Loucy (cell line): ENCODE results near the gene TMEM87A.
"Not testable (repeated sequence)": the region's sequence is repeated elsewhere in the genome, so short reads cannot be mapped to it uniquely, and the experiment has no call there.

Experiments
- H2AFZ ChIP-seq: fragments of 200-600 bp; sonication (generic); 2 replicates; pipeline ENCODE4 v1.6.0; 2016; ENCODE audit warnings: antibody characterized with exemption, mild to moderate bottlenecking, low read length, moderate library complexity
- H3F3A ChIP-seq: fragments of 200-600 bp; 2 replicates; pipeline ENCODE4 v1.6.0; 2016; ENCODE audit warnings: antibody characterized with exemption, low read depth, mild to moderate bottlenecking
- H3K27me3 ChIP-seq: fragments of 200-600 bp; sonication (generic); 2 replicates; pipeline ENCODE4 v1.6.1; 2014; ENCODE audit warnings: low read length, mild to moderate bottlenecking; ENCODE audit not compliant: insufficient read depth, poor library complexity, severe bottlenecking
- H3K36me3 ChIP-seq: fragments of 200-600 bp; sonication (generic); 2 replicates; pipeline ENCODE4 v1.6.1; 2016; ENCODE audit warnings: low read length; ENCODE audit not compliant: insufficient read depth
- H3K4me1 ChIP-seq: fragments of 200-600 bp; sonication (generic); 2 replicates; pipeline ENCODE4 v1.5.1; 2014; ENCODE audit warnings: low read length, mild to moderate bottlenecking; ENCODE audit not compliant: insufficient read depth, poor library complexity, severe bottlenecking
- H3K4me2 ChIP-seq: fragments of 200-600 bp; sonication (generic); 2 replicates; pipeline ENCODE4 v1.6.0; 2014; ENCODE audit warnings: antibody characterized with exemption, low read length, low read depth, mild to moderate bottlenecking; ENCODE audit not compliant: poor library complexity, severe bottlenecking
- H3K4me3 ChIP-seq: fragments of 200-600 bp; sonication (generic); 2 replicates; pipeline ENCODE4 v1.5.1; 2014; ENCODE audit warnings: low read length, mild to moderate bottlenecking, mixed read lengths; ENCODE audit not compliant: poor library complexity, severe bottlenecking
- H3K79me2 ChIP-seq: fragments of 200-600 bp; sonication (generic); 2 replicates; pipeline ENCODE4 v1.6.1; 2014; ENCODE audit warnings: low read length; ENCODE audit not compliant: insufficient read depth
- H3K9ac ChIP-seq: fragments of 200-600 bp; sonication (generic); 2 replicates; pipeline ENCODE4 v1.6.0; 2014; ENCODE audit warnings: mild to moderate bottlenecking, low read depth, low read length, moderate library complexity; ENCODE audit not compliant: poor library complexity, severe bottlenecking
- H3K9me2 ChIP-seq: fragments of 200-600 bp; sonication (generic); replicated peaks from 2 replicates; pipeline ENCODE4 v1.6.1; 2016; ENCODE audit warnings: low read depth, low read length, mixed read lengths
- H3K9me3 ChIP-seq: fragments of 200-600 bp; sonication (generic); 2 replicates; pipeline ENCODE4 v1.6.1; 2014; ENCODE audit warnings: mild to moderate bottlenecking, antibody characterized with exemption, low read length, low read depth; ENCODE audit not compliant: insufficient read depth
- H4K20me1 ChIP-seq: fragments of 200-600 bp; sonication (generic); 2 replicates; pipeline ENCODE4 v1.6.0; 2014; ENCODE audit warnings: antibody characterized with exemption, low read length, mild to moderate bottlenecking; ENCODE audit not compliant: insufficient read depth, poor library complexity, severe bottlenecking
- EZH2phosphoT487 ChIP-seq: fragments of 200-600 bp; IDR thresholded peaks from 2 replicates; pipeline ENCODE4 v1.6.1; 2018; ENCODE audit warnings: antibody characterized with exemption, mild to moderate bottlenecking, moderate library complexity, borderline replicate concordance
- TF ChIP-seq, protein P1 (sequence below): fragments of 200-600 bp; sonication (generic); conservative IDR thresholded peaks from 2 replicates; pipeline ENCODE4 v1.5.1; 2014; ENCODE audit warnings: mild to moderate bottlenecking, antibody characterized with exemption, low read length

The TMEM87A gene

DNA sequence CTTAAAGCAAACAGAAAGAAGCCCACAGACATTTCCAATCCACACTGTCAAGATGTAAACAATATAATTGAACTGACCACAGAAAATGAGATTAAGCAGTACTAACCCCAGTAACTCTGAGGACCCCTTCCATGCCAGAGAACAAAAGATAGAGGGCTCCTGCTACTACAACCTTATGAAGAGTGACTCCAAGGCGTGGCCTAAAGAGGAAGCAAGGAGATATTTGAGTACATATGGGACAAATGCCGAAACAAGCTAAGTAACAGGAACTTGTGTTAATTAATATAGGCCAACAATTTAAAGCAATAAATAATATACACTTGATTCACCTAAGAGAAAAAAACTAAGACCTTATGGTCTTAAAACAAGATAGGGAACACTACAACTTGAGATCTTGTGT, 40.1 kb downstream of the TMEM87A start:
- no peak overlapping the region for H3K4me2 ChIP-seq
- no peaks in the 10 kb centered on the region for H3K4me1 ChIP-seq
- no peaks in the 10 kb centered on the region for H4K20me1 ChIP-seq
- H3K9me2 ChIP-seq: no peaks in the 10 kb centered on the region
- H3K9me3 ChIP-seq: no peaks in the 10 kb centered on the region
- H3F3A ChIP-seq: no peaks in the 10 kb centered on the region
- no peak overlapping the region for H3K9ac ChIP-seq
- no peaks in the 10 kb centered on the region for H3K79me2 ChIP-seq
- H3K36me3 ChIP-seq: peaks cover 89% of the 10 kb centered on the region
- H3K27me3 ChIP-seq: no peaks in the 10 kb centered on the region
- no peak overlapping the region for H2AFZ ChIP-seq
- no peak for TF ChIP-seq EZH2phosphoT487
- TF ChIP-seq, protein P1, sequence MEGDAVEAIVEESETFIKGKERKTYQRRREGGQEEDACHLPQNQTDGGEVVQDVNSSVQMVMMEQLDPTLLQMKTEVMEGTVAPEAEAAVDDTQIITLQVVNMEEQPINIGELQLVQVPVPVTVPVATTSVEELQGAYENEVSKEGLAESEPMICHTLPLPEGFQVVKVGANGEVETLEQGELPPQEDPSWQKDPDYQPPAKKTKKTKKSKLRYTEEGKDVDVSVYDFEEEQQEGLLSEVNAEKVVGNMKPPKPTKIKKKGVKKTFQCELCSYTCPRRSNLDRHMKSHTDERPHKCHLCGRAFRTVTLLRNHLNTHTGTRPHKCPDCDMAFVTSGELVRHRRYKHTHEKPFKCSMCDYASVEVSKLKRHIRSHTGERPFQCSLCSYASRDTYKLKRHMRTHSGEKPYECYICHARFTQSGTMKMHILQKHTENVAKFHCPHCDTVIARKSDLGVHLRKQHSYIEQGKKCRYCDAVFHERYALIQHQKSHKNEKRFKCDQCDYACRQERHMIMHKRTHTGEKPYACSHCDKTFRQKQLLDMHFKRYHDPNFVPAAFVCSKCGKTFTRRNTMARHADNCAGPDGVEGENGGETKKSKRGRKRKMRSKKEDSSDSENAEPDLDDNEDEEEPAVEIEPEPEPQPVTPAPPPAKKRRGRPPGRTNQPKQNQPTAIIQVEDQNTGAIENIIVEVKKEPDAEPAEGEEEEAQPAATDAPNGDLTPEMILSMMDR: no peak
- H3K4me3 ChIP-seq: no peak overlapping the region

DNA sequence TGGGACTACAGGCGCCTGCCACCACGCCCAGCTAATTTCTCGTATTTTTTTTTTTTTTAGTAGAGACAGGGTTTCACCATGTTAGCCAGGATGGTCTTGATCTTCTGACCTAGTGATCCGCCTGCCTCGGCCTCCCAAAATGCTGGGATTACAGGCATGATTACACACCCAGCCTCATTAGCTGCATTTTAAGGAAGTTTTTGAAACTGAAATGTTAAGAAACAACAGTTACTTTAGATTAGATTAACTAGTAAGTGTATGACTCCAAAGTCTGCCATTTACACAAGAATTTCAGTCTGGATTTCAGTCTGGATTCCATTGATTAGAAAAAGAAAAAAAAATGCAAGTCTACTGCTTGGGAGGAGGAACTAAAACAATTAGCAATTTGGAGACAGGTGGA, 40.6 kb downstream of the TMEM87A start:
- no peaks in the 10 kb centered on the region for H3K4me1 ChIP-seq
- no peaks in the 10 kb centered on the region for H3K27me3 ChIP-seq
- TF ChIP-seq, protein P1: no peak
- TF ChIP-seq EZH2phosphoT487: no peak
- no peak overlapping the region for H3K4me2 ChIP-seq
- H3K36me3 ChIP-seq: peaks cover 89% of the 10 kb centered on the region
- no peaks in the 10 kb centered on the region for H3K9me2 ChIP-seq
- no peaks in the 10 kb centered on the region for H3K9me3 ChIP-seq
- no peak overlapping the region for H3K4me3 ChIP-seq
- H4K20me1 ChIP-seq: no peaks in the 10 kb centered on the region
- no peak overlapping the region for H2AFZ ChIP-seq
- no peak overlapping the region for H3K9ac ChIP-seq
- H3F3A ChIP-seq: no peaks in the 10 kb centered on the region
- H3K79me2 ChIP-seq: no peaks in the 10 kb centered on the region

DNA sequence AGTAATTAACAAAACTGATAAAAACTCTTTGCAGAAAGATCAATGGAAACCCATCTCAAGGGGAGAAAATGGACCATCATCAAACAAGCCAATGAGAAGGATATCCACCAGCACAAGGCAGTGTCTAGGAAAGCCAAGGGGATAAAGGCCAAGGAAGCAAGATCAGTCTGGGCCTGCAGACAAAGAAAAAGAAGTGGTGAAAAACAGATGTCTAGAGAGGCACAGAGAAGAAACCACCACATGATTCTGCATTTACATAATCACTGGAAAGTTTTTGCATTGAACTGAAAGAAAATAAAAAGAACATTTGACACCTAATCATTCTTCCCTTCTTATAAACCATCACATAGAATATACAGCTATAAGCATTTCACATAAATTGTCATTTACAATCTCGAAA, 42.1 kb downstream of the TMEM87A start:
- Histone ChIP-seq H3K4me1 (no peaks in the 10 kb centered on the region), H3K27me3 (no peaks in the 10 kb centered on the region), H3K4me2 (no peak overlapping the region), H3K9me3 (no peaks in the 10 kb centered on the region), H3K9me2 (no peaks in the 10 kb centered on the region), H3K79me2 (no peaks in the 10 kb centered on the region), H3F3A (no peaks in the 10 kb centered on the region), H3K9ac (no peak overlapping the region), H2AFZ (no peak overlapping the region), H3K4me3 (no peak overlapping the region), H4K20me1 (no peaks in the 10 kb centered on the region), H3K36me3 (peaks cover 89% of the 10 kb centered on the region)
- TF ChIP-seq EZH2phosphoT487: no peak

DNA sequence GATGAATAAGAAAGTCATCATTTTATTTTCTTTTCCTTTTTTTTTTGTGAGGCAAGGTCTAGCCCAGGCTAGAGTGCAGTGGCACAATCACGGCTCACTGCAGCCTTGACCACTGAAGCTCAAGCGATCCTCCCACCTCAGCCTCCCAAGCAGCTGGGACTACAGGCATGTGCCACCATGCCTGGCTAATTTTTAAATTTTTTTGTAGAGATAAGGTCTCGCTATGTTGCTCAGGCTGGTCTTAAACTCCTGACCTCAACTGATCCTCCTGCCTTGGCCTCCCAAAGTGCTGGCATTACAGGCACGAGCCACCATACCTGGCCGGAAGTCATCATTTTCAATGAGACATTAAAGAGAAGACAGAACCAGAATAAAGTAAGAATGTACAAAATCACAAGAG, 44.3 kb downstream of the TMEM87A start:
- H4K20me1 ChIP-seq, H3K9me3 ChIP-seq, H3K79me2 ChIP-seq, H3K4me3 ChIP-seq, H3K9me2 ChIP-seq, H3K4me2 ChIP-seq, H3K4me1 ChIP-seq, H3K27me3 ChIP-seq, H3F3A ChIP-seq, H2AFZ ChIP-seq, H3K9ac ChIP-seq: not testable (repeated sequence)
- H3K36me3 ChIP-seq: peaks cover 90% of the 10 kb centered on the region
